Measurements from ENCODE around the gene SLC47A2.

DNA sequence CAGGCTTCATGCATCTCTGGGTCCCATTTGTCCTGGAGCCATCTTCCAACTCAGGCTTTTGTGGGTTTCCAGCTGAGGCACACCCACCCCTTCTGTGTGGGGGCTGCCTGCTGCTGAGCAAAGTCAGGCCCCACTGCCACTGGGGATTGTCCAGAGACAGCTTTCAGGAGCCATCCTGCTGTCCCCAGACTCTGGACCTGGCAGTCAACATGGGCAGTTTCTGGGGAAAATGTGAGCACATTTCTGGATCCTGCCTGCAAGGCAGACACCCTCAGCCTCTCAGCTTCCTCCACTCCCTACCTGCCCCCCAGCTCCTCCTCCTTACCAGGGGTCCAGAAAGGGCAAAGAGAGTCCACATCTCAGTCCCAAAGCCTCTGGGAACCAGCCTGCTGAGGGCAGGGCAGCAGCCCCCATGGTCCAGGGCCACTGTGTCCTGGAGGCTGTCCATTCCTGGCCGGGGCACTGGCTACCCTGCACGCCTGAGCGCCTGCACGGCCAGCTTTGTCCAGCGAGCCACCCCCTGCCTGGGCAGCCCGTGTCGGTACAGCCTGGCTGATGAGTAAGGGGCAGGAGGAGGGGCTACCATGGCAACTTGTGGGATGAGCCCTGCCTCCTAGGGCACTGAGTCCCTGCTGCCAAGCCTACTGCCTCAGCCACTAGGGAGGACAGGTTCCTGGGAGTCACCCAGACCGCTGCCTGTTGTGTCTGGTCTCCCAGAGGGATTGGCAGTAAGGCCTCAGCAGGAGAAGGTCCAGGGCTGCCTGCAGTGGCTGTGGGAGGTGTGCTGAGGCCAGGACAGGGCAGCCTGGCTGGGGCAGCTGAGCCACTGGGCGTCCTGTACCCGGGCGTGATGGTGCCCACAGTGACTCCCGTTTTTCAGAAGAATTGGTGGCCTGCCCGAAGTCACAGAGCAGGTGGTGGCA is at the start of gene SLC47A2:
- TF ChIP-seq, protein P1, sequence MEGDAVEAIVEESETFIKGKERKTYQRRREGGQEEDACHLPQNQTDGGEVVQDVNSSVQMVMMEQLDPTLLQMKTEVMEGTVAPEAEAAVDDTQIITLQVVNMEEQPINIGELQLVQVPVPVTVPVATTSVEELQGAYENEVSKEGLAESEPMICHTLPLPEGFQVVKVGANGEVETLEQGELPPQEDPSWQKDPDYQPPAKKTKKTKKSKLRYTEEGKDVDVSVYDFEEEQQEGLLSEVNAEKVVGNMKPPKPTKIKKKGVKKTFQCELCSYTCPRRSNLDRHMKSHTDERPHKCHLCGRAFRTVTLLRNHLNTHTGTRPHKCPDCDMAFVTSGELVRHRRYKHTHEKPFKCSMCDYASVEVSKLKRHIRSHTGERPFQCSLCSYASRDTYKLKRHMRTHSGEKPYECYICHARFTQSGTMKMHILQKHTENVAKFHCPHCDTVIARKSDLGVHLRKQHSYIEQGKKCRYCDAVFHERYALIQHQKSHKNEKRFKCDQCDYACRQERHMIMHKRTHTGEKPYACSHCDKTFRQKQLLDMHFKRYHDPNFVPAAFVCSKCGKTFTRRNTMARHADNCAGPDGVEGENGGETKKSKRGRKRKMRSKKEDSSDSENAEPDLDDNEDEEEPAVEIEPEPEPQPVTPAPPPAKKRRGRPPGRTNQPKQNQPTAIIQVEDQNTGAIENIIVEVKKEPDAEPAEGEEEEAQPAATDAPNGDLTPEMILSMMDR (conservative IDR thresholded peaks at IDR 0.05): no peak
- no peak for TF ChIP-seq EZH2 (IDR thresholded peaks at IDR 0.05; ENCODE audit: low read depth)
